ENCODE measurements around the gene STAT5B.

DNA sequence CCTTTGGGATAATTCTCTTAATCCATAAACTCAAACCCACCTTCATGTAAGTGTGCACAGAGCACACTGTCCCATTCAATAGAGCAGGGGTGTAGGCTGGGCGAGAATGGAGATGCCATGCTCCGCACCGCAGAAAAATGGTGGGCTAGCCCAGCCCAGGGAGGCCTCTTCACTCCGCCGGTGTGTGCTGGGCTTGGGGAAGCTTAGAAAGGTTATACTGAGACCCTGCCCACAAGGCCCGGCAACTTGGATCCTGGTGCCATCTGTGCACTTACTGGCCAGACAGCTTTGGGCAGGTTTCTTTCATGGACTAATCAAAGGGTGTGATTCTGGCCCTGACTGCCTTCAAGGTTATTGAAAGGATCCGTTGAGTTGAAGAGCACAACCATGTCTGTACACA is 8.4 kb upstream of the STAT5B start:
- TF ChIP-seq, protein P1, sequence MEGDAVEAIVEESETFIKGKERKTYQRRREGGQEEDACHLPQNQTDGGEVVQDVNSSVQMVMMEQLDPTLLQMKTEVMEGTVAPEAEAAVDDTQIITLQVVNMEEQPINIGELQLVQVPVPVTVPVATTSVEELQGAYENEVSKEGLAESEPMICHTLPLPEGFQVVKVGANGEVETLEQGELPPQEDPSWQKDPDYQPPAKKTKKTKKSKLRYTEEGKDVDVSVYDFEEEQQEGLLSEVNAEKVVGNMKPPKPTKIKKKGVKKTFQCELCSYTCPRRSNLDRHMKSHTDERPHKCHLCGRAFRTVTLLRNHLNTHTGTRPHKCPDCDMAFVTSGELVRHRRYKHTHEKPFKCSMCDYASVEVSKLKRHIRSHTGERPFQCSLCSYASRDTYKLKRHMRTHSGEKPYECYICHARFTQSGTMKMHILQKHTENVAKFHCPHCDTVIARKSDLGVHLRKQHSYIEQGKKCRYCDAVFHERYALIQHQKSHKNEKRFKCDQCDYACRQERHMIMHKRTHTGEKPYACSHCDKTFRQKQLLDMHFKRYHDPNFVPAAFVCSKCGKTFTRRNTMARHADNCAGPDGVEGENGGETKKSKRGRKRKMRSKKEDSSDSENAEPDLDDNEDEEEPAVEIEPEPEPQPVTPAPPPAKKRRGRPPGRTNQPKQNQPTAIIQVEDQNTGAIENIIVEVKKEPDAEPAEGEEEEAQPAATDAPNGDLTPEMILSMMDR (IDR thresholded peaks at IDR 0.05), result no peak
- TF ChIP-seq POLR2A (IDR thresholded peaks at IDR 0.05), result no peak
